GM19397 (cell line): ENCODE data around the gene MEX3A.

Experiments used
- ATAC-seq: cut with Tn5 transposase; IDR thresholded peaks from one replicate; pipeline ENCODE4 v1.9.1; 2021; ENCODE audit warnings: mild to moderate bottlenecking, moderate library complexity; ENCODE audit not compliant: unreplicated experiment

Gene MEX3A

GRCh38 chr1:156104065-156104810, 22.0 kb upstream of the MEX3A start:
- no peak for ATAC-seq

GRCh38 chr1:156103521-156103947, 21.3 kb upstream of the MEX3A start:
- no peak for ATAC-seq

- no peak for ATAC-seq
Observed at GRCh38 chr1:156102633-156103511, 20.6 kb upstream of the MEX3A start.

GRCh38 chr1:156101880-156102279, 19.6 kb upstream of the MEX3A start:
- ATAC-seq: no peak

- ATAC-seq: no peak
Observed at GRCh38 chr1:156100205-156100995, 18.1 kb upstream of the MEX3A start.

GRCh38 chr1:156099282-156099681, 17.0 kb upstream of the MEX3A start:
- no peak for ATAC-seq

- no peak for ATAC-seq
Observed at GRCh38 chr1:156098784-156099183, 16.5 kb upstream of the MEX3A start.

- ATAC-seq: no peak
Observed at GRCh38 chr1:156097499-156098178, 15.4 kb upstream of the MEX3A start.

- peak; percentile 52 for ATAC-seq
Observed at GRCh38 chr1:156096640-156097391, 14.6 kb upstream of the MEX3A start.

- ATAC-seq: no peak
Observed at GRCh38 chr1:156095906-156096508, 13.7 kb upstream of the MEX3A start.

GRCh38 chr1:156091610-156092009, 9.3 kb upstream of the MEX3A start:
- ATAC-seq: no peak

- ATAC-seq: no peak
Observed at GRCh38 chr1:156090840-156091188, 8.5 kb upstream of the MEX3A start.

GRCh38 chr1:156090138-156090839, 8.0 kb upstream of the MEX3A start:
- no peak for ATAC-seq

- no peak for ATAC-seq
Observed at GRCh38 chr1:156089704-156090103, 7.4 kb upstream of the MEX3A start.

GRCh38 chr1:156086256-156086662, 4.0 kb upstream of the MEX3A start:
- no peak for ATAC-seq

- no peak for ATAC-seq
Observed at GRCh38 chr1:156083800-156084790, 1.8 kb upstream of the MEX3A start.

- ATAC-seq: no peak
Observed at GRCh38 chr1:156081917-156082308, 352 bp downstream of the MEX3A start.
